Neuronal stem cell (in vitro differentiated cells): ENCODE results near the gene ROPN1.

Experiments
- DNase-seq: peaks from one replicate; pipeline ENCODE4 v3.0.0-alpha.2; 2013; ENCODE audit warnings: low spot score
- H2AFZ ChIP-seq: one replicate; pipeline ENCODE4 v1.6.1; 2013; ENCODE audit warnings: mild to moderate bottlenecking, low read length, inconsistent platforms
- H2AK5ac ChIP-seq: 2 replicates; pipeline ENCODE4 v1.6.1; 2013; ENCODE audit warnings: low read depth, mild to moderate bottlenecking, inconsistent platforms, low read length, moderate library complexity, mixed read lengths
- H2BK120ac ChIP-seq: 2 replicates; pipeline ENCODE4 v1.6.1; 2013; ENCODE audit warnings: low read depth, mild to moderate bottlenecking, inconsistent platforms, low read length, moderate library complexity, mixed read lengths
- H2BK12ac ChIP-seq: one replicate; pipeline ENCODE4 v1.6.1; 2013; ENCODE audit warnings: low read length, inconsistent platforms
- H2BK15ac ChIP-seq: 2 replicates; pipeline ENCODE4 v1.6.1; 2013; ENCODE audit warnings: mild to moderate bottlenecking, low read length, inconsistent platforms, mixed read lengths
- H2BK5ac ChIP-seq: one replicate; pipeline ENCODE4 v1.6.1; 2013; ENCODE audit warnings: inconsistent platforms, mild to moderate bottlenecking, low read length, moderate library complexity
- H3K14ac ChIP-seq: one replicate; pipeline ENCODE4 v1.6.1; 2013; ENCODE audit warnings: low read length, inconsistent platforms
- H3K18ac ChIP-seq: 2 replicates; pipeline ENCODE4 v1.6.1; 2013; ENCODE audit warnings: low read length, inconsistent platforms
- H3K23ac ChIP-seq: 2 replicates; pipeline ENCODE4 v1.6.1; 2013; ENCODE audit warnings: low read depth, mild to moderate bottlenecking, mixed read lengths, low read length, inconsistent platforms; ENCODE audit not compliant: poor library complexity
- H3K27ac ChIP-seq: replicated peaks from 3 replicates; pipeline ENCODE4 v1.5.1; 2013; ENCODE audit warnings: low read length, inconsistent platforms
- H3K27me3 ChIP-seq, 3 experiments: 2 replicates each; pipeline ENCODE4 v1.6.1; 2013; ENCODE audit warnings: low read length in 3 of 3, mild to moderate bottlenecking in 2 of 3, inconsistent platforms in 1 of 3, low read depth in 1 of 3, mixed read lengths in 1 of 3, moderate library complexity in 1 of 3; ENCODE audit not compliant: control insufficient read depth in 3 of 3, insufficient read depth in 3 of 3
- H3K36me3 ChIP-seq, 2 donors: replicated peaks in 1 of 2; 2 replicates each; pipeline ENCODE4 v1.6.1; 2013; ENCODE audit warnings: low read length in 2 of 2; ENCODE audit not compliant: control insufficient read depth in 2 of 2, insufficient read depth in 2 of 2
- H3K4ac ChIP-seq: 2 replicates; pipeline ENCODE4 v1.6.1; 2013; ENCODE audit warnings: inconsistent platforms, mild to moderate bottlenecking, low read length, moderate library complexity
- H3K4me1 ChIP-seq, 2 donors: 1 replicate in 1 of 2; 2 replicates in 1 of 2; pipeline ENCODE4 v1.6.1; 2013; ENCODE audit warnings: low read length in 2 of 2, low read depth in 1 of 2; ENCODE audit not compliant: control insufficient read depth in 2 of 2, insufficient read depth in 1 of 2
- H3K4me2 ChIP-seq: one replicate; pipeline ENCODE4 v1.6.1; 2013; ENCODE audit warnings: mild to moderate bottlenecking, low read length, inconsistent platforms; ENCODE audit not compliant: insufficient read depth, poor library complexity, severe bottlenecking
- H3K4me3 ChIP-seq, 2 donors: 2 replicates each; pipeline ENCODE4 v1.5.1; 2013; ENCODE audit warnings: low read length in 2 of 2, mild to moderate bottlenecking in 2 of 2, inconsistent platforms in 1 of 2, moderate library complexity in 1 of 2
- H3K79me1 ChIP-seq: one replicate; pipeline ENCODE4 v1.6.1; 2013; ENCODE audit warnings: low read depth, mild to moderate bottlenecking, inconsistent platforms, low read length, moderate library complexity
- H3K9ac ChIP-seq: one replicate; pipeline ENCODE4 v1.6.1; 2013; ENCODE audit warnings: mild to moderate bottlenecking, low read depth, low read length, inconsistent platforms; ENCODE audit not compliant: poor library complexity
- H3K9me3 ChIP-seq, 2 donors: replicated peaks in 1 of 2; 2 replicates each; pipeline versions ENCODE3 to v1.6.1; 2013; ENCODE audit warnings: low read length in 2 of 2, mild to moderate bottlenecking in 2 of 2, inconsistent platforms in 1 of 2, low read depth in 1 of 2, mixed read lengths in 1 of 2, moderate library complexity in 1 of 2; ENCODE audit not compliant: control insufficient read depth in 2 of 2, insufficient read depth in 1 of 2
- H4K8ac ChIP-seq: one replicate; pipeline ENCODE4 v1.6.1; 2013; ENCODE audit warnings: low read depth, mild to moderate bottlenecking, inconsistent platforms, low read length, moderate library complexity
- H4K91ac ChIP-seq: one replicate; pipeline ENCODE4 v1.6.1; 2013; ENCODE audit warnings: low read length, low read depth, mild to moderate bottlenecking, inconsistent platforms; ENCODE audit not compliant: poor library complexity
- WGBS, 2 donors: extraction: QIAGEN DNeasy Blood & Tissue Kit; methylation state at CpG; one replicate each; pipeline ENCODE4 v1.1.7; 2013; ENCODE audit warnings: missing lambda C conversion rate in 2 of 2, mixed read lengths in 1 of 2; ENCODE audit not compliant: insufficient read length in 2 of 2, insufficient replicate concordance in 1 of 2; ENCODE audit errors: extremely low coverage in 2 of 2; 5-methylcytosine and 5-hydroxymethylcytosine counted together

The ROPN1 gene

GRCh38 chr3:123935830-123936229 is 56.1 kb downstream of the ROPN1 start:
- no peak overlapping the region for H2BK120ac ChIP-seq
- peaks cover 7 to 100% of the 10 kb centered on the region in 2 donors for H3K36me3 ChIP-seq
- DNase-seq, result no peak
- H3K27ac ChIP-seq, result no peak overlapping the region
- no peaks in the 10 kb centered on the region for H3K27me3 ChIP-seq
- no peak overlapping the region for H3K9ac ChIP-seq
- H2AK5ac ChIP-seq, result no peak overlapping the region
- H3K79me1 ChIP-seq, result no peaks in the 10 kb centered on the region
- no peak overlapping the region for H4K8ac ChIP-seq
- H3K18ac ChIP-seq, result no peak overlapping the region
- H3K4me2 ChIP-seq, result no peak overlapping the region
- H3K9me3 ChIP-seq, result no peaks in the 10 kb centered on the region
- H2BK12ac ChIP-seq, result no peak overlapping the region
- no peak overlapping the region for H4K91ac ChIP-seq
- no peak overlapping the region for H2AFZ ChIP-seq
- H3K23ac ChIP-seq, result no peak overlapping the region
- no peak overlapping the region for H2BK15ac ChIP-seq
- H2BK5ac ChIP-seq, result no peak overlapping the region
- H3K14ac ChIP-seq, result no peak overlapping the region
- H3K4ac ChIP-seq, result no peak overlapping the region
- no peaks in the 10 kb centered on the region for H3K4me1 ChIP-seq
- no peak overlapping the region for H3K4me3 ChIP-seq

- Histone ChIP-seq H3K9me3 (no peaks in the 10 kb centered on the region), H3K9ac (no peak overlapping the region), H2AFZ (no peak overlapping the region), H3K4me1 (no peaks in the 10 kb centered on the region), H3K4ac (no peak overlapping the region), H4K8ac (no peak overlapping the region), H3K18ac (no peak overlapping the region), H2BK120ac (no peak overlapping the region), H3K4me3 (no peak overlapping the region), H3K27ac (no peak overlapping the region), H3K23ac (no peak overlapping the region), H2BK15ac (no peak overlapping the region), H3K27me3 (no peaks in the 10 kb centered on the region), H2BK12ac (no peak overlapping the region), H3K4me2 (no peak overlapping the region), H3K79me1 (no peaks in the 10 kb centered on the region), H4K91ac (no peak overlapping the region), H3K36me3 (peaks cover 14 to 100% of the 10 kb centered on the region in 2 donors), H2BK5ac (no peak overlapping the region), H2AK5ac (no peak overlapping the region), H3K14ac (no peak overlapping the region)
- no CpG with 5 or more reads among the region's 2 CpGs for WGBS, 2 donors
- no peak for DNase-seq
Observed at GRCh38 chr3:123934250-123934649, 57.7 kb downstream of the ROPN1 start.

- Histone ChIP-seq H2BK15ac (no peak overlapping the region), H2BK5ac (no peak overlapping the region), H3K4me3 (no peak overlapping the region), H3K27me3 (no peaks in the 10 kb centered on the region), H3K36me3 (peaks cover 15 to 98% of the 10 kb centered on the region in 2 donors), H3K9ac (no peak overlapping the region), H3K4ac (no peak overlapping the region), H3K23ac (no peak overlapping the region), H3K9me3 (no peaks in the 10 kb centered on the region), H4K91ac (no peak overlapping the region), H3K14ac (no peak overlapping the region), H3K27ac (no peak overlapping the region), H2BK12ac (no peak overlapping the region), H3K4me2 (no peak overlapping the region), H3K4me1 (no peaks in the 10 kb centered on the region), H2BK120ac (no peak overlapping the region), H3K79me1 (no peaks in the 10 kb centered on the region), H4K8ac (no peak overlapping the region), H3K18ac (no peak overlapping the region), H2AK5ac (no peak overlapping the region), H2AFZ (no peak overlapping the region)
- no peak for DNase-seq
Observed at GRCh38 chr3:123930445-123930844, 61.5 kb downstream of the ROPN1 start.

GRCh38 chr3:123929325-123929724 is 62.6 kb downstream of the ROPN1 start:
- H3K14ac ChIP-seq, result no peak overlapping the region
- no peak overlapping the region for H3K18ac ChIP-seq
- H3K4me2 ChIP-seq, result no peak overlapping the region
- no peaks in the 10 kb centered on the region for H3K4me1 ChIP-seq
- H3K23ac ChIP-seq, result no peak overlapping the region
- no peak overlapping the region for H4K8ac ChIP-seq
- H3K9me3 ChIP-seq, result peaks cover 0 to 3% of the 10 kb centered on the region in 2 donors
- H3K27ac ChIP-seq, result no peak overlapping the region
- no peak overlapping the region for H2BK15ac ChIP-seq
- no peaks in the 10 kb centered on the region for H3K79me1 ChIP-seq
- no peak overlapping the region for H2AFZ ChIP-seq
- WGBS, 2 donors, result no CpG with 5 or more reads among the region's 9 CpGs
- peaks cover 15 to 98% of the 10 kb centered on the region in 2 donors for H3K36me3 ChIP-seq
- H2BK120ac ChIP-seq, result no peak overlapping the region
- no peak overlapping the region for H2BK5ac ChIP-seq
- no peak overlapping the region for H3K9ac ChIP-seq
- H2BK12ac ChIP-seq, result no peak overlapping the region
- H2AK5ac ChIP-seq, result no peak overlapping the region
- no peak for DNase-seq
- H4K91ac ChIP-seq, result no peak overlapping the region
- no peak overlapping the region for H3K4me3 ChIP-seq
- no peaks in the 10 kb centered on the region for H3K27me3 ChIP-seq
- H3K4ac ChIP-seq, result no peak overlapping the region
